ENCODE results near the gene NEDD4L.

The NEDD4L gene

DNA sequence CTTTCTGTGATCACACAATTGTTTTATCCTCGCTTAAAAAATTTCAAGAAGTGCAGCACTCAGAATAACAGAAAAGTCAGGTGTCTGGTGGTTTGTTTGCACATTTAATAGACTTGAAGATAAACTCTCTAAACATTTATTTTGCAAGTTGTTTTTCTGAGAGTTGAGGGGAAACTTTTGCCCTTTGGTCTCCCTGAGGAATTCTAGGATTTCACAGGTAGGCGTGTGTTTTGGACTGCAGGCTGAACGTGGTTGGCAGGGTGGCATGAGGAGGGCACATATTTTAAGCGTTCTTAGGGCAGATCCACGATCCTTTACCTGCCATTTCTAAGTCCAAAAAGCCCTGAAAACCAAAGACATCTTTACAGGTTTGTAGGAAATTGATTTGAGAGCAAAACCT is 188.6 kb downstream of the NEDD4L start:
- DNase-seq (ENCODE audit: low read depth in 3 of 3): no peak

- DNase-seq (ENCODE audit: low read depth in 3 of 3): no peak
Observed at GRCh38 chr18:58234359-58234741, 190.3 kb downstream of the NEDD4L start.

DNA sequence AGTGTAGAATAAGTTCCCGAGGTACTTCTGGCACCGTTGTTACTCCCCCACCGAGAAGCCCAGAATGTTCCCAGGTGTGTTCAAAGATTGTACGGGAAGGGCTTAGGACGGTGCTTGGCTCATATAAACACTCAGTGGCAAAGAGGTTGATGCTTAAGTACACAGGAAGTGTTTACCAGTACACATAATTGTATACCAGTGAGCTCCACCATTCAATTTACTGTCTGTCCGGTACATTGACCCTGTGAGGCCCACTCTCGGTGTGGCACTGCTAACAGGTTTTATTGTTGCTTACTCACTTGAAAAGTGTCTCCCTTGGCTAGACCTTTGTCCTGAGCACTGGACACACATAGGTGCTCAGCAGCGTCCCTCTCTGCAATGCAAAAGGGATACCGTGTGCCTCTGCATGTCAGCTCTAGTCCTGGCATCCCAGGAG is 191.0 kb downstream of the NEDD4L start:
- no peak for DNase-seq (ENCODE audit: low read depth in 3 of 3)

DNA sequence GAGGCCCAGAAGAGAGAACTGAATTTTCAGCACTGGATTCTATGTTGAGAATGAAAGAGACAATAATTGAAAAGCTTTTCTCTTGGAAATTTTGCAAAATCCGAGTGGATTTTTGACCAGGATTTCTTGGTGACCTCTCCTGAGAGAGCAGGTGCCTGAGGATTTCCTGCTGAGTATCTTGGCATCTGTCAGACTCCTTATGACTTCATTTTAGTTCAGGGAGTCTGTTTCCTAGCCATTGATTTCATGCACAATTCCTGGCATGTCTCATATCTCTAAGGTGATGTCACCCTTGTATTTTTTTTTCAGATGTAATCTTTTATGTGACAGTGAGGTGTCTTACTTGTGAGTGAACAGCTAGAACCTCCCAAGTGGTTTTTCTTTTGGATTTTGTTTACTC is 195.9 kb downstream of the NEDD4L start:
- no peak for DNase-seq (ENCODE audit: low read depth in 3 of 3)

DNA sequence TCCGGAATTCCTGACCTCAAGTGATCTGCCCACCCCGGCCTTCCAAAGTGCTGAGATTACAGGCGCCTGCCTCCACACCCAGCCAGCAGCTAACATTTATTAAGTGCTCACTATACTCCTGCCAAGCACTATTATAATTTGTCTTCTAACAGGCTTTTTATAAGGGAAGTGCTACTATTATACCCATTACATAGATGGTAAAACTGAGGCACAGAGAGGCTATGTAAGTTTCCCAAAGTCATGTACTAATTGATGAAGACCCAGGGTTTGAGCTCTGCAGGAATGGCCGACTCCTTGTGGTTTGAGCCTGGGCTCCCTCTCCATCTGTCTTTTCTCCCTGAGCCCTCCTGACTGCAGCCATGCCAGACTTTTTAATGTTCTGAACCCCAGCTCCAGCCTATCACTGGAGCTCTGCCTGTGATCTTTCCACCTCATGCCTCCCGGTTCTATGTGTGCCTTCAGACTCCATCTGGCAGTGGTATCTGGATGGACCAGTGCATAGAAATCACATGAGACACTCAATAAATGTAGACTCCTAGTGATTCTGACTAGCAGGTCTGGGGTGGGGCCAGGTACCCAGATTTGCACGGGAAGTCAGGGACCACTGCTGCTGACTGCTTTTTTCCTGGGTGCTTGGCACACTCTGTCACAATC is 197.1 kb downstream of the NEDD4L start:
- DNase-seq (ENCODE audit: low read depth in 3 of 3): no peak

DNA sequence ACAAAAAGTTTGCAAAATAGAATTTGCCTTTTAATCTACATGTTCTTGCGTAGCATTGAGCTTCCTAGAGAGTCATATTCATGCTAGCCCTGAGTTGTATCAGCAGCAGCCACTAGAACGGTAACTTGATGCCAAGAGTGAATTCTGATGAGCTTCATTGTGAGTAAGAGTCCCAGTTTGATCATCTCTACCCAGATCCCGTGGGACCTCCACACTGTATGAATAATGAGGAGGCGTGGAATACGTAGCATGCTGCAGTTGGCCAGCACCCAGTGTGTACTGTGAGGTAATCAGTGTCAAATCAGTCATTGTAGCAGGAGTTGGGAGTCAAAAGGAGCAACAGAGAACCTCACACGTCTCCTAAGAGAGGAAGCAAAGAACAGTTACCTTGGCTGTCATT is 197.9 kb downstream of the NEDD4L start:
- DNase-seq (ENCODE audit: low read depth in 3 of 3): no peak

DNA sequence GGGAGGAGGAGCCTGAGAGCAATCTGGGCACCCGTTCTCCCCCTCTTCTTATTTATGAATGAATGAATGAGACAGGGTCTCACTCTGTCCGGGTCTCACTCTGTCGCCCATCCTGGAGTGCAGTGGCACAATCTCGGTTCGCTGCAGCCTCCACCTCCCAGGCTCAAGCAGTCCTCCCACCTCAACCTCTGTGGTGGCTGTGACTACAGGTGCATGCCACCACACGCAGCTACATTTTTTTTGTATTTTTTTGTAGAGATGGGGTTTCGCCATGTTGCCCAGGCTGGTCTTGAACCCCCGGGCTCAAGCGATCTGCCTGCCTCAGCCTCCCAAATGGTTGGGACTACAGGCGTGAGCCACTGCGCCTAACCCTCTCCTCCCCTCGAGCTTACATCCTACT is 198.4 kb downstream of the NEDD4L start:
- DNase-seq (ENCODE audit: low read depth in 3 of 3): no peak

DNA sequence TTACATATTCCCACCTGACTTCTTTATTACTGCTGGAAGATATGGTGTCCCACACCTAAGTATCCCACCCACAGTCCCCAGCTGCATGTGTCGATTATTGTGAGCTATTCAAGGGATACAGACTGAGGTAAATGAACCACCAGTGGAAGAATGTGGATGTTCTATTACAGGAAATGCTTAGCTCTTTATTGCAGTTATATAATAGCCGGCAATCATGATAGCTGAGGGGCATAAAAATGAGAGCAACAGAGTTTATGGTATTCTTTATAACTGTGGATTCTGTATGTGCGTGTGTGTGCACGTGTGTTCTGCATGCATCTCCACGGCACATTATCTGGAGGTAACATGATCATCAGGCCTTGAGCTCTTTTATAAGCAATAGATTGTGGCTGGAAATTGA is 198.9 kb downstream of the NEDD4L start:
- no peak for DNase-seq (ENCODE audit: low read depth in 3 of 3)

- no peak for DNase-seq (ENCODE audit: low read depth in 3 of 3)
Observed at GRCh38 chr18:58243401-58243800, 199.4 kb downstream of the NEDD4L start.

GRCh38 chr18:58247363-58247834 is 203.4 kb downstream of the NEDD4L start:
- no peak for DNase-seq (ENCODE audit: low read depth in 3 of 3)

DNA sequence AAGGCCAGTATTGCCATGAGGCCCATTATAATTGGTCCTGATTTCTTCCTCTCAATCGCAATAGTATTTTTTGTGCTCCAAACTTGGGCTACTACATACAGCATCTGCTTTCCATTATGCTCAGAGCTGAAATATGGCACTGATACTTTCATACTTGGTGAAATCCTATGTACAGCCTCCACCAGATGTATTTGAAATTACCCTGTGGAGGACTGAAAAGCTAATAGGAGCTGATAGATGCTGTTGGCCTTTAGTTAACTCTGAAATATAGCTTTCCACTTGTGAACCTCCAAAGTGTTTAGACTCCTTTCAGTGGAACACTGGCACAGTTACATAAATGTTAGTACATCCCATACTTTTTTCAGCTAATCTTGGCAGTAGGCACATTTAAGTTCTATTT is 205.7 kb downstream of the NEDD4L start:
- DNase-seq (ENCODE audit: low read depth in 3 of 3): no peak

DNA sequence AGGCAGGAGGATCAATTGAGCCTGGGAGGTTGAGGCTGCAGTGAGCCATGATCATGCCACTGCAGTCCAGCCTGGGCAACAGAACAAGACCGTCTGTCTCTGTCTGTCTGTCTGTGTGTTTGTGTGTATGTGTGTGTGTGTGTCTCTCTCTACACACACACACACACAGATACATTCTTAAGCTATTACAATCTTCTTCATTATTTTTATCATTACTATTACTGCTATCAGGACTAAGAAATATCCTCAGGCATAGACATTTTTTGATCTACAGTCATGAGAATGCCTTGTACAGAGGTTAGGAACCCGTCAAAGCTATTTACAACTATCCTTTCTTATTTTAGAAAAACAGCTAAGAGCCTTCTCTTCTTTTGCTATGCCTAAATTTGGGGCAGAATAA is 207.4 kb downstream of the NEDD4L start:
- no peak for DNase-seq (ENCODE audit: low read depth in 3 of 3)

- DNase-seq (ENCODE audit: low read depth in 3 of 3): no peak
Observed at GRCh38 chr18:58252166-58252565, 208.1 kb downstream of the NEDD4L start.

- no peak for DNase-seq (ENCODE audit: low read depth in 3 of 3)
Observed at GRCh38 chr18:58253318-58253717, 209.3 kb downstream of the NEDD4L start.

DNA sequence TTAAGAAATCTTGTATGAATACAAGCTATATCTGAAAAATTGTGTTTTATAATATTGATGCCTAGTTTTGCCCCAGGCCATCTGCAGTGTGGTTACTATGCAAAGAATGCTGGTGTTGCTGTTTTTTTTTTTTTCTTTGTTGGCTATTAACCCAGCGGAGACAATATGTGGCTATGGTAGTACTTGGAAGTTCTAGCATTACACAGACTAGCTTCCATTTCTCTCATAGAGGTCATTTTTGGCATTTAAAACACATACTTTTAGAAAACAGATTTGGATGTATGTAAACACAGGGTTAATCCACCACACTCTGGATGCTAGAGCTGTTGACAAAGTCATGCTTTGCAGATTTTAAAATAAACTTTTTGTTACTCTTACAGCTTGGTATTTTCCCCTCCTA is 209.8 kb downstream of the NEDD4L start:
- DNase-seq (ENCODE audit: low read depth in 3 of 3): no peak

GRCh38 chr18:58254873-58255511 is 211.0 kb downstream of the NEDD4L start:
- no peak for DNase-seq (ENCODE audit: low read depth in 3 of 3)

DNA sequence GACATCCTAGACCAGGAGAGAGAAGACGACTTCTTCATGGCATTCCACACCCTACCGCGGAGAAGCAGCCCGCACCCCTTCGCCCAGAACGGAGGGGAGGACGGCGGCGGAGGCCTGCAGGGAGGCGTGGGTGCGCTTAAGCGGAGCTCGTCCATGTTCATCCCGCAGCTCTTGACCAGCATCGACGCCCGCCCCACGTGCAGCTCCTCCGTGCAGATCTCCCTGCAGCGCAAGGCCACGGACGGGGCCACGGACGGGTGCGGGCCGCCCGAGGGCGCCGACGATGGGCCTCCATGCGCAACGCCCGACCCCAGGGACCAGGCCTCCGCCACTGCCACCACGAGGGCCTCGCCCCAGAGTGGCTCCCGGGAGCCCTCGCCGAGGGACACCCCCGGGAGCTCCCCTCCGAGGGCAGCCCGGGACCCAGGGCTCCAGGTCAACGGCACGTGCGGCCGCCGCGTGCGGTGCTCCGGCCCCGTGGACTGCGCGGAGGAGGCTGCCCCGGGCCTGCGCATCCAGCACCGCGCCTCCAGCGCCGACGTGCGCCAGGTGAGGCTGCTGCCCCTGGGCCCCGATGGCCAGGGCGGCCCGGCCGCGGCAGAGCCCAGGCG is 211.8 kb downstream of the NEDD4L start:
- DNase-seq (ENCODE audit: low read depth in 3 of 3): no peak

GRCh38 chr18:58256316-58257080 is 212.5 kb downstream of the NEDD4L start:
- DNase-seq (ENCODE audit: low read depth in 3 of 3): no peak

DNA sequence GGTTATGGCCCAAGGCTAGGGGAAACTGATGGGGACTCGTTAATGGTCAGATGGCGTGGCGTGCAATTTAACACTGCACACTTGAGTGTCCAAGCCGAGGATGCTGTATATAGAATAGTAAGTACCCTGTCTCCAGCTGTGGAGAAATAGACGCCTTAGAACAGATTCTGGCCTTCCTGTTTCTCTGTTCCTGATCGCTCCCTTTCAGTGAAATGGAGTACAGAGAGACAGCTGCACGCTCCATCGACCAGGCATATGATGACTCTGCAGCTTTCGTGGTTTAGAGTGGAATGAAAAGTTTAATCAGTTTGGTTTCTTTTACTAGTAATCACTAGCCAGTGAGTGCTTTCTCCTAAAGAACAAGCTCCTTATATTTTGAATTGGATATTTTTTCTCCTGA is 213.4 kb downstream of the NEDD4L start:
- no peak for DNase-seq (ENCODE audit: low read depth in 3 of 3)

DNA sequence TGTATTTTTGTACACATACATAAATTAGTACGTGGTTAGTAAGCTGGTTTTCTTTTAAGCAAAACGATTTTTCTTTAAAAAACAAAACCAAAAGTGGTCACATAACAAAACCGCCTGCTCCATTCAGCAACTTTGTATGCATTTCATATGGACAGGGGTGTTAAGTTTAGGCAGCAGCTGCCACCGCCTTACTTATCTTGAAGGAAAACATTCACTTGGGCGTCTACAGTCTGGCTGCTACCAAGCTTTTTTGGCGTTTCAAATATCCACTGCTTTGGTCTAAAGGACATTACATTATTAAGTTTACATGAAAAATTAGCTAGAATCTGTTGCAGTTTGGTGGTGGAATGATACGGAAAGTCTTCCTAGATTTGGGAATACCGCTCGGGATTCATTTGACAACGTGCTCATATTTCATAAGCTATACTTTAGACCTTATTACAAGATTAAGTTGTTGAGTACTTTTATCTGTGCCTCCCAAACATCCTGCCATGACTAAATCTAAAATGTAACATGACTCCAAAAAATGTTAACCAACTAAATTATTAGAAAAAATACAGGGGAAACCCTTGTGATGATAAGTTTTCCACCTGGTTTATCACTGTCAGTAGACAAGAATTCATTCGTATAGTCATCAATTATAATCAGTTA is 214.8 kb downstream of the NEDD4L start:
- DNase-seq (ENCODE audit: low read depth in 3 of 3): no peak

DNA sequence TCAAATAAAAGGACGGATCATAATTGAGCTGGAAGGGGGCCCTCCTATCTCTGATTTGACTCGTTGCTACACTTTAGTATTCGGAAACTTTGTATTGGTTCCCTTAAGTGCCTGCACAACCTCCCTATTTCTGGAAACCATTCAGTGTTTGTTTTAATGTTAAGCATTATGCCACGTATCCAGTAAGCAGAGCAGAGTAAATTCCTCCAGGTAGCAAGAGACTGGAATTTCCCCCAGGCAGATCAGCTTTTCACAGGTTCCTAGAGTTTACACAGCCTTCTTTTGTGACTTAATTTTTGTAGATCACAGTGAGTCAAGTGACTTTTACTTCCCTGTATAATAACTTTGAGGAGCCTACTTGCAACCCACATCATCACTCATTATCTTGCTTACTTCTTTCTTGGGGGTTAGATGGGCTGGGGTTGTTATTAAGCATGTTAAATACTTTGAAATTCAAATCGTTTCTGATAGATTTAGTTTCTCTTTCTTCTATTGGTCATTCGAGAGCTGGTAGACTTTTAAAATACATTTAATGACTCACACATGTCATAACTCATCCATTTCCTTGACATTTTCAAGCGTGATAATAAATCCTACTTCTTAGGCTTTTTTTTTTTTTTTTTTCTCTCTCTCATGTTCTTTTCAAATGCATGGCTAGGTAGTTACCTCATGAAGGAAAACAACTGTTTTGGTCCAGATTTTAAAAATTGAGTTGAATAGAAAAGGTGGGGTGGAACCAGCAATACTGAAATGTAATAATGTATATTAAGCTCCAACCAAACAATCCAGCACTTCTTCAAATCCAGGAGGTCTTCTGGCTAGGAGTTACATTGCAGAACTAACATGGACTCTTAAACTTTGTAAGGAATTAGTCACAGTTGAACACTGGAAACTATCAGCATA is 219.3 kb downstream of the NEDD4L start:
- no peak for DNase-seq (ENCODE audit: low read depth in 3 of 3)
